GM21576 (cell line): Measurements from ENCODE around the gene GFY.

Experiments used
- ATAC-seq: cut with Tn5 transposase; IDR thresholded peaks from one replicate; pipeline ENCODE4 v1.9.1; 2021; ENCODE audit warnings: mild to moderate bottlenecking, moderate library complexity; ENCODE audit not compliant: unreplicated experiment

Gene GFY

GRCh38 chr19:49425178-49425577, at the start of gene GFY:
TSS of gene GFY (plus strand) at chr19:49425388. CDS start at chr19:49426431, 1,043 bp downstream.
- ATAC-seq = no peak

- no peak for ATAC-seq
These were observed 46.7 kb upstream of the GFY start for GRCh38 chr19:49378512-49378911.

GRCh38 chr19:49380391-49380790, 44.8 kb upstream of the GFY start:
- no peak for ATAC-seq

- ATAC-seq = no peak
These were observed 42.5 kb upstream of the GFY start for GRCh38 chr19:49382639-49383038.

- no peak for ATAC-seq
These were observed 41.6 kb upstream of the GFY start for GRCh38 chr19:49383599-49383998.

GRCh38 chr19:49387936-49388372, 37.2 kb upstream of the GFY start, which contains the start of gene KASH5:
TSS of gene KASH5 (plus strand) at chr19:49388249. CDS start at chr19:49390884, 2,635 bp downstream.
- ATAC-seq = no peak

- no peak for ATAC-seq
These were observed 35.8 kb upstream of the GFY start for GRCh38 chr19:49389406-49389805.

GRCh38 chr19:49390131-49390928, 34.9 kb upstream of the GFY start:
- ATAC-seq = no peak

GRCh38 chr19:49390929-49391359, 34.2 kb upstream of the GFY start:
- ATAC-seq = no peak

GRCh38 chr19:49391581-49392399, 33.4 kb upstream of the GFY start:
- no peak for ATAC-seq

- ATAC-seq = no peak
These were observed 31.3 kb upstream of the GFY start for GRCh38 chr19:49393881-49394280.

- ATAC-seq = no peak
These were observed 29.4 kb upstream of the GFY start for GRCh38 chr19:49395581-49396407.

GRCh38 chr19:49396738-49397505, 28.3 kb upstream of the GFY start:
- no peak for ATAC-seq

- ATAC-seq = no peak
These were observed 27.1 kb upstream of the GFY start for GRCh38 chr19:49398001-49398615.

GRCh38 chr19:49398931-49399330, 26.3 kb upstream of the GFY start:
- ATAC-seq = no peak

GRCh38 chr19:49400029-49400428, 25.2 kb upstream of the GFY start:
- no peak for ATAC-seq

- ATAC-seq = no peak
These were observed 21.6 kb upstream of the GFY start for GRCh38 chr19:49403404-49404187.

- ATAC-seq = no peak
These were observed 18.1 kb upstream of the GFY start for GRCh38 chr19:49407079-49407478.

GRCh38 chr19:49407482-49408015, 17.6 kb upstream of the GFY start:
- no peak for ATAC-seq
